ENCODE measurements around the gene SSTR3.

SSTR3 gene

GRCh38 chr22:37180531-37181231, 31.6 kb downstream of the SSTR3 start:
- H3K4me1 Mint-ChIP-seq, result peaks cover 63% of the 10 kb centered on the region
- no peak overlapping the region for H3K4me3 Mint-ChIP-seq
- H3K27ac Mint-ChIP-seq, result no peak overlapping the region
- H3K27me3 Mint-ChIP-seq (ENCODE audit: low read depth, poor library complexity), result peaks cover 9% of the 10 kb centered on the region
- DNase-seq, result no peak
- no peaks in the 10 kb centered on the region for H3K9me3 Mint-ChIP-seq
- TF ChIP-seq CTCF (IDR thresholded peaks at IDR 0.05), result no peak
- no peaks in the 10 kb centered on the region for H3K36me3 Mint-ChIP-seq (ENCODE audit: low read depth)

- Mint-ChIP-seq H3K27me3 (ENCODE audit: low read depth, poor library complexity) (peaks cover 12% of the 10 kb centered on the region), H3K4me3 (no peak overlapping the region), H3K27ac (no peak overlapping the region), H3K9me3 (no peaks in the 10 kb centered on the region), H3K36me3 (ENCODE audit: low read depth) (no peaks in the 10 kb centered on the region), H3K4me1 (peaks cover 63% of the 10 kb centered on the region)
- no peak for TF ChIP-seq CTCF (IDR thresholded peaks at IDR 0.05)
- no peak for DNase-seq
These were observed 32.5 kb downstream of the SSTR3 start for GRCh38 chr22:37179622-37180420.

- Mint-ChIP-seq H3K27me3 (ENCODE audit: low read depth, poor library complexity) (peaks cover 15% of the 10 kb centered on the region), H3K4me1 (peaks cover 61% of the 10 kb centered on the region), H3K36me3 (ENCODE audit: low read depth) (no peaks in the 10 kb centered on the region), H3K4me3 (no peak overlapping the region), H3K27ac (peak overlapping the region; percentile 81), H3K9me3 (no peaks in the 10 kb centered on the region)
- no peak for TF ChIP-seq CTCF (IDR thresholded peaks at IDR 0.05)
- no peak for DNase-seq
These were observed 33.2 kb downstream of the SSTR3 start for GRCh38 chr22:37179126-37179470.

GRCh38 chr22:37178350-37179125, 33.7 kb downstream of the SSTR3 start:
- DNase-seq, result no peak
- Mint-ChIP-seq H3K36me3 (ENCODE audit: low read depth) (no peaks in the 10 kb centered on the region), H3K9me3 (no peaks in the 10 kb centered on the region), H3K4me3 (peak overlapping the region; percentile 3), H3K27me3 (ENCODE audit: low read depth, poor library complexity) (peaks cover 18% of the 10 kb centered on the region), H3K4me1 (peaks cover 57% of the 10 kb centered on the region), H3K27ac (peak overlapping the region; percentile 81)
- TF ChIP-seq CTCF (IDR thresholded peaks at IDR 0.05), result no peak

- DNase-seq, result no peak
- Mint-ChIP-seq H3K36me3 (ENCODE audit: low read depth) (no peaks in the 10 kb centered on the region), H3K4me3 (peak overlapping the region; percentile 3), H3K27me3 (ENCODE audit: low read depth, poor library complexity) (peaks cover 18% of the 10 kb centered on the region), H3K9me3 (no peaks in the 10 kb centered on the region), H3K4me1 (peaks cover 60% of the 10 kb centered on the region), H3K27ac (peak overlapping the region; percentile 3)
- no peak for TF ChIP-seq CTCF (IDR thresholded peaks at IDR 0.05)
These were observed 34.5 kb downstream of the SSTR3 start for GRCh38 chr22:37177755-37178154.
